COLO829 (cell line): Measurements from ENCODE around the gene RAPGEF4.
A peak's percentile ranks its signal among the peaks of the same experiment; 100 is the strongest.
"Not testable (repeated sequence)": the region's sequence is repeated elsewhere in the genome, so short reads cannot be mapped to it uniquely, and the experiment has no call there.

ENCODE experiments used
- DNase-seq: peaks from one replicate; pipeline ENCODE4 v3.0.0; 2012; ENCODE audit warnings: low spot score

The RAPGEF4 gene

DNA sequence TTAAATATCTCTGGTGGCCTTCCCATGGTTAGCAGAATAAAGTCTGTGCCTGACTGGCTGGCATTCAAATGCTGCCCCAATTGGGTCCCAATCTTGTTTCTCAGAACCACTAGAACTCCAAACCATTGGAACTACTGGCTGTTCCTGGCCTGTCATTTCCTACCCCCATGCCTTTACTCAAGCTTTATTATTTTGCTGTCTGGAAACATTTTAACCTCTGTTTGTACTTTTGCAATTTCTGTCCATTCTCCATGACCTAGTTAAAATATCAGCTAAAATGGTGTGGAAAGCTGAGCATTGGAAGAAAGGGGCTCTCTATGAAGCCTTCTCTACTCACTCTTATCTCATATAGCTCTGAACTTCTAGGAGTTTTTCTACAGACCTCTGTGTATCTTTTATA lies 38.7 kb downstream of the RAPGEF4 start:
- DNase-seq = no peak

DNA sequence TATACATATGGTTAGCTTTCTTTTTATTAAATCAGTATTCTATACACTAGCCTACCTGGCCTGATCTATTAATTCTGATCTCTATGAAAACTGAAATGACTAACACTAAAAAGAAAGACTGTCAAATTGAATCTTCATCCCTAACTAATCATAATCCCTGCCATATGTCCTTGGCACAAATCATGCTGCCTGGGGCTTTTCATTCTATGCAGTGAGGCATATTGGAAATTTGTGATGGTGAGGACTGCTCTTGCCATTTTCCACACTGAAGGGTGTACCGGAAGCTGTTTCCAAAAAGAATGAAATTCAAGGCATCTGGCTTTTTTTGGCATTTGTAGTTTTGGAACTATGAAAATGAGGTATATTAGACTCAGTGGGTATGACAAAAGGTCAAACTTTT lies 39.7 kb downstream of the RAPGEF4 start:
- no peak for DNase-seq

GRCh38 chr2:172777431-172777830 lies 41.8 kb downstream of the RAPGEF4 start:
- DNase-seq = no peak

- no peak for DNase-seq
Measured at GRCh38 chr2:172782506-172783164, 47.0 kb downstream of the RAPGEF4 start.

GRCh38 chr2:172783165-172783898 lies 47.7 kb downstream of the RAPGEF4 start:
- DNase-seq = peak; percentile 93

- no peak for DNase-seq
Measured at GRCh38 chr2:172788871-172789270, 53.2 kb downstream of the RAPGEF4 start.

- DNase-seq = no peak
Measured at GRCh38 chr2:172790404-172790803, 54.8 kb downstream of the RAPGEF4 start.

- DNase-seq = no peak
Measured at GRCh38 chr2:172791953-172792352, 56.3 kb downstream of the RAPGEF4 start.

- no peak for DNase-seq
Measured at GRCh38 chr2:172792711-172793110, 57.1 kb downstream of the RAPGEF4 start.

DNA sequence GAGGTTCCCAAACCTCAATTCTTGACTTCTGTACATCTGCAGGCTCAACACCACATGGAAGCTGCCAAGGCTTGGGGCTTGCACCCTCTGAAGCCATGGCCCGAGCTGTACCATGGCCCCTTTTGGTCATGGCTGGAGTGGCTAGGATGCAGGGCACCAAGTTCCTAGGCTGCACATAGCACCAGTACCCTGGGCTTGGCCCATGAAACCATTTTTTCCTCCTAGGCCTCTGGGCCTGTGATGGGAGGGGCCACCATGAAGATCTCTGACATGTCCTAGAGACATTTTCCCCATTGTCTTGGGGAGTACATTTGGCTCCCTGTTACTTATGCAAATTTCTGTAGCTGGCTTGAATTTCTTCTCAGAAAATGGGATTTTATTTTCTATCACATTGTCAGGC lies 67.7 kb downstream of the RAPGEF4 start:
- DNase-seq = not testable (repeated sequence)

- DNase-seq = no peak
Measured at GRCh38 chr2:172804423-172804822, 68.8 kb downstream of the RAPGEF4 start.

DNA sequence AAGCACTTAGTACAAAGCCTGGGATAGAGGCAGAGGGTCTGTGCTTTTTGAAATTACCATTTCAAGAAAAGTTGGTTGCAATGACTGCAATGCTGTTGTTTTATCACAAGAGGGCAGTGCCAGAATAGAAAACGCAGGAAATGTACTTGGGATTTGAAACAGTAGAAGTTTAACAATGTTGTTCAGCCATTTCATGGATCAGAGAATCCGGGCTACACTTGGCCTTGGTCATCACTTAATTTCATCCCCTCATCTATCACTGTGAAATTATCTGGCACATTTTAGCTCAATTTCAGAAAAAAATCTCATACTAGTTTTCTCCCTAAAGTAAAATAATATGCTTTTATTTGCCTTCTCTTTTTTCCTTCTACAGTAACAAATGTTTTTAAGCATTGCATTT lies 70.8 kb downstream of the RAPGEF4 start:
- DNase-seq = peak; percentile 65

GRCh38 chr2:172806996-172807395 lies 71.4 kb downstream of the RAPGEF4 start:
- DNase-seq = no peak

DNA sequence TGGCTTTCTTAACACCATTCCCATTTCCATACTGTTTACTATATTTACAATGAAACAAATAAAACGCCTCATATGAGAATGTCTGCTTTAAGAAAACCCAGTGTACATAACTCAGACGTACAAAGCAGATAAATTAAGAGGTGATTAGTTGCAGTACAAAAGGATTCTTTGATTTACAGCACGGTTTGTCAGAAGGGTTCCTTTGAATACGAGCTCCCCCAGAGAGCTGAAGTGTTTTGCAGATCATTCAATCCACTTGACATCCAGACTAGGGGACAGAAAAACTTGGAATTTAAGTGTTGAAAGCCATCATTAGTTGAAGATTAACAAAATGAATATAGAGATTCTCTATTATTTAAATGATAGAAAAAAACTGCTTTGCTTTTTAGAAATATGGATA lies 72.5 kb downstream of the RAPGEF4 start:
- DNase-seq = no peak

GRCh38 chr2:172811027-172811426 lies 75.4 kb downstream of the RAPGEF4 start:
- no peak for DNase-seq

- no peak for DNase-seq
Measured at GRCh38 chr2:172812158-172812744, 76.6 kb downstream of the RAPGEF4 start.

GRCh38 chr2:172813314-172813888 lies 77.8 kb downstream of the RAPGEF4 start:
- DNase-seq = peak; percentile 13

DNA sequence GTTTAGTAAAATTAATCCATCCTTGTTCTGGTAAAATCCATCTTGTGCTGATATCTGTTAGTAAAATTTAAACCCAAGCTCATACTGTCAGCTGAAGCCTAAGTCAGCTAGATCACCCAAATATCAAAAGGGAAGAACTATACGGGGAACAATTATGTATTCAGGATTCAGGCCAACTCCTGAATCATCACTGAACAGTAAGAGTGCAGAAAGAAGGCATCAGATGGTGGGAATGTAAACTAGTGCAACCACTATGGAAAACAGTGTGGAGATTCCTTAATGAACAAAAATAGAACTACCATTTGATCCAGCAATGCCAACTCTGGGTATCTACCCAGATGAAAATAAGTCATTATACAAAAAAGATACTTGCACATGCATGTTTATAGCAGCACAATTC lies 81.8 kb downstream of the RAPGEF4 start:
- no peak for DNase-seq

- DNase-seq = no peak
Measured at GRCh38 chr2:172819943-172820342, 84.3 kb downstream of the RAPGEF4 start.

DNA sequence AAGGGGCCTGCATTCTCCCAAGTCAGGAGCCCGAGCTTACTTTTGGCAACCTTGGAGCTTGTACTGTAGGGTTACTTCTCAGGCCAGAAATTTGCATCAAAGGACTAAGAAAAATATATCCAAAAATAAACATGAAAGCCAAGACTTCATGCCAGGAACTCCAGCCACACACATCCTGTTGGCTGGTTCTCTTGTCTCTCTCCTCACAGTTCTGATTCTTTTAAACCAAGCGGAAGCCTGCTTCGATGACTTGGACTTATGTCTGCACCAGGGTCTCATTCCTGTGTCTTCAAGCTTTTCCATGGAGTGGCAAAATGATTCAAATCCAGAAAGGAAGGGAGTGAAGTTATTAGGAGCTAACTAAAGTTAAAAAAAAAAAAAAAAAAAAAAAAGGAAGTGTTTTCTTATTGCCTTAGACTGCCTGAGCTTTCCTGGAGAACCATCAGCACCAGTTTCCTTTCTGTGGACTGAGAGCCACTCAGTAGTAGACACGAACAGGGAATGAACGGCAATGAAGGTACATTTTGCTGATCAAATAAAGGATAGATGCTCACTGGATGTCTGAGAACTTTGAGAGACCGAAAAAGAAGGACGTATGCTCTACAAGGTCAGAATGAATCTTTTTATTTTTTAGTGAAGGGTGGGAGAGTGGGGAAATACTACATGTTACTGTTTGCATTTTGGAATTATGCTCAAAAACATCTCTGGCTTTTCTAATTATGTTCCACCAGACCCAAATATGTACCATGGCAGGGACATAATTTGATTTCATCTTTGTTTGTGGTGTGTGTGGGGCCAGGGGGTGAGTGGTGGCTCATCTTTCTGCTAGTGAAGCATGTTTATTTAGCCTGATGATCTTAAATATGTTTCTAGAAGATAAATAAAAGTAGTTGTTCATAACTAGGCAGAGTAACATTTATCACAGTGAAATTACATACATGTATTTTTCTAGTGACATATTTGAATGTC lies 86.0 kb downstream of the RAPGEF4 start:
- DNase-seq = no peak

- DNase-seq = no peak
Measured at GRCh38 chr2:172822585-172822984, 86.9 kb downstream of the RAPGEF4 start.
